GM12878 (cell line): Measurements from ENCODE around the gene GRIK5. TPM values are rescaled to one million over a fixed set of nuclear protein-coding genes. Genes with fewer than 3 reads are reported as not detected.

Experiments used
- BHLHE40 ChIP-seq, 2 experiments: fragments of 450-650 bp in 1 of 2; IDR thresholded peaks; 2 replicates each; pipeline ENCODE4 v1.6.1; 2011 to 2017; ENCODE audit warnings: low read depth in 2 of 2, borderline replicate concordance in 1 of 2, improper control_type of control experiment in 1 of 2, low read length in 1 of 2, mild to moderate bottlenecking in 1 of 2
- EP300 ChIP-seq, 2 experiments: fragments of 150-350 bp in 1 of 2; IDR thresholded peaks; 2 replicates each; pipeline ENCODE4 v1.6.1; 2011 to 2012; ENCODE audit warnings: low read depth in 2 of 2, low read length in 2 of 2, borderline replicate concordance in 1 of 2, improper control_type of control experiment in 1 of 2, inconsistent platforms in 1 of 2; ENCODE audit not compliant: control insufficient read depth in 1 of 2
- FOXK2 ChIP-seq: fragments of 450-650 bp; IDR thresholded peaks from 2 replicates; pipeline ENCODE4 v1.6.1; 2017; ENCODE audit warnings: mild to moderate bottlenecking, moderate library complexity
- FOXM1 ChIP-seq: IDR thresholded peaks from 2 replicates; pipeline ENCODE4 v1.6.1; 2012; ENCODE audit warnings: low read depth, mild to moderate bottlenecking, inconsistent platforms, low read length, moderate library complexity
- NFIC ChIP-seq: IDR thresholded peaks from 2 replicates; pipeline ENCODE4 v1.6.1; 2012; ENCODE audit warnings: low read depth, mild to moderate bottlenecking, inconsistent platforms, low read length, moderate library complexity
- NR2C1 ChIP-seq: fragments of 450-650 bp; IDR thresholded peaks from 2 replicates; pipeline ENCODE4 v1.6.1; 2017; ENCODE audit warnings: antibody characterized with exemption, mild to moderate bottlenecking, moderate library complexity
- PAX5 ChIP-seq: IDR thresholded peaks from 2 replicates; pipeline ENCODE4 v1.6.1; 2011; ENCODE audit warnings: low read depth, low read length, borderline replicate concordance
- RCOR1 ChIP-seq: conservative IDR thresholded peaks from 2 replicates; pipeline ENCODE4 v1.6.1; 2012; ENCODE audit warnings: low read depth, low read length, improper control_type of control experiment
- SMARCA5 ChIP-seq: fragments of 450-650 bp; IDR thresholded peaks from 2 replicates; pipeline ENCODE4 v1.6.1; 2017; ENCODE audit warnings: mild to moderate bottlenecking
- SP1 ChIP-seq: IDR thresholded peaks from one replicate; pipeline ENCODE4 v1.6.1; 2011; ENCODE audit warnings: low read depth, low read length
- ZNF217 ChIP-seq: fragments of 450-650 bp; IDR thresholded peaks from 2 replicates; pipeline ENCODE4 v1.6.1; 2017; ENCODE audit warnings: antibody characterized with exemption, mild to moderate bottlenecking
- ZNF274 ChIP-seq: IDR thresholded peaks from one replicate; pipeline ENCODE4 v1.8.0; 2011; ENCODE audit not compliant: insufficient read length, insufficient read depth
- polyA plus RNA-seq, 11 experiments: library from polyadenylated mRNA; depleted of rRNA in 4 of 11; unstranded in 6 of 11; stranded (reverse) in 5 of 11; fragments of >200 nt; fragmentation: Nextera tagmentation in 4 of 11; fragmentation: Illumina TruSeq in 1 of 11; extraction: Ambion mirVana in 4 of 11; extraction: Trizol in 1 of 11; gene quantifications; 1 replicate in 1 of 11; 2 replicates in 10 of 11; pipeline versions ENCODE4 v1.2.1 to v1.2.3, GENCODE V29; 2011 to 2016; ENCODE audit warnings: inconsistent platforms in 2 of 11, missing spikeins in 2 of 11, low read depth in 1 of 11
- total RNA-seq, 4 experiments: library from RNA; depleted of rRNA in 3 of 4; stranded (reverse); fragments of >200 nt in 3 of 4; fragmentation: Illumina TruSeq in 1 of 4; extraction: Trizol in 1 of 4; gene quantifications; 2 replicates each; pipeline versions ENCODE4 v1.2.1 to v1.2.3, GENCODE V29; 2013 to 2021
- TF ChIP-seq, protein P1 (sequence below): fragments of 450-650 bp; formaldehyde crosslinking; IDR thresholded peaks from 2 replicates; pipeline ENCODE4 v1.5.0; 2022; ENCODE audit warnings: mild to moderate bottlenecking, missing genetic modification characterization
- TF ChIP-seq, protein P2 (sequence below): fragments of 450-650 bp; IDR thresholded peaks from 2 replicates; pipeline ENCODE4 v1.6.1; 2016; ENCODE audit warnings: mild to moderate bottlenecking
- TF ChIP-seq, protein P3 (sequence below): fragments of 450-650 bp; IDR thresholded peaks from 2 replicates; pipeline ENCODE4 v1.6.1; 2016; ENCODE audit warnings: mild to moderate bottlenecking, moderate library complexity, borderline replicate concordance

Gene GRIK5
- total and polyA plus RNA-seq, 10 of the 15 experiments (the other 5 are each of a cell fraction or from before 2014, with no cell fraction given): 0.03 to 0.23 (median 0.07) TPM; not detected in 3

DNA sequence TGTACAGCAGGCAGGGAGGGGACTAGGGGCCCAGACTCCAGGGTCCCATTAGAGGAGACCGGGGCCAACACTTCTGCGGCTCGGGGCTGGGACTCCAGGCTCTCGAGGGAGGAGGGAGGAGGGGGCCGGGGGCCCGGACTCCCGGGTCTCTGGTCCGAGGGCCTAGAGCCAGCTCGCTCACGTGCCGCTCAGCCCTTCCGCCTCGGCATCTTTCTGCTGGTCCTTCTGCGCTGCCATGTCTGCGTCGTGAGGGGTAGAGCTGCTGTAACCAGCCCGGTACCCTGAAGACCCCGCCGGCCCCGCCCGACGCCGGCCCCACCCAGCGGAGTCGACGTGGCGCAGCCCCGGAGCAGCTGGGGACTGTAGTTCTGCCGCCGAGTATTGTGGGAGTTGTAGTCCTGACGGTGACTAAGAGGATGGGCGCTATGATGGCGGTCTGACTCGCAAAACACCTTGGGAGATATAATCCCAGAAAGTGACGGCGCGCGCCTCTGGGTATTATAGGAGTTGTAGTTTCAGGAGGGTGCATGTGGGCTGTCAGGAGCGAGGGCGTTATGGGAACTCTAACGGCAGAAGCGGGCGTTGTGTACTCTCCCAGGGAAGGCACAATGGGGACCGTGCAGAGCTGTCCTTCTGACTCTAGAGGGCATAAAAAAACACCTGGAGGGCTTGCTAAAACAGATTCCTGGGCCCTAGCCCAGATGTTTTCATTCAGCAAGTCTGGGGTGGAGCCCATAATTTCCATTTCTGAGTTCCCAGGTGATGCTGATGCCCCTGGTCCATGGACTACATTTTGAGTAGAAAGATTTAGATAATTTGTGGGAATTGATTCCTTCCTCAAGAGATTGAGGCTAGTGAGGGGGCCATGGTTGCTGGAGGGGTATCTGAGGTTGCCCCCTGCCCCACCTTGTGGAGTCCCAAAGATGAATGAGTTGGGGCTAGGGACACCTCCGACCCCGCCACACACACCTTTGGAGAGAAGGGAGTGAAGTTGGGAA, 110.7 kb downstream of the GRIK5 start, which contains the start of gene RABAC1 (continued):
- TF ChIP-seq, protein P1, sequence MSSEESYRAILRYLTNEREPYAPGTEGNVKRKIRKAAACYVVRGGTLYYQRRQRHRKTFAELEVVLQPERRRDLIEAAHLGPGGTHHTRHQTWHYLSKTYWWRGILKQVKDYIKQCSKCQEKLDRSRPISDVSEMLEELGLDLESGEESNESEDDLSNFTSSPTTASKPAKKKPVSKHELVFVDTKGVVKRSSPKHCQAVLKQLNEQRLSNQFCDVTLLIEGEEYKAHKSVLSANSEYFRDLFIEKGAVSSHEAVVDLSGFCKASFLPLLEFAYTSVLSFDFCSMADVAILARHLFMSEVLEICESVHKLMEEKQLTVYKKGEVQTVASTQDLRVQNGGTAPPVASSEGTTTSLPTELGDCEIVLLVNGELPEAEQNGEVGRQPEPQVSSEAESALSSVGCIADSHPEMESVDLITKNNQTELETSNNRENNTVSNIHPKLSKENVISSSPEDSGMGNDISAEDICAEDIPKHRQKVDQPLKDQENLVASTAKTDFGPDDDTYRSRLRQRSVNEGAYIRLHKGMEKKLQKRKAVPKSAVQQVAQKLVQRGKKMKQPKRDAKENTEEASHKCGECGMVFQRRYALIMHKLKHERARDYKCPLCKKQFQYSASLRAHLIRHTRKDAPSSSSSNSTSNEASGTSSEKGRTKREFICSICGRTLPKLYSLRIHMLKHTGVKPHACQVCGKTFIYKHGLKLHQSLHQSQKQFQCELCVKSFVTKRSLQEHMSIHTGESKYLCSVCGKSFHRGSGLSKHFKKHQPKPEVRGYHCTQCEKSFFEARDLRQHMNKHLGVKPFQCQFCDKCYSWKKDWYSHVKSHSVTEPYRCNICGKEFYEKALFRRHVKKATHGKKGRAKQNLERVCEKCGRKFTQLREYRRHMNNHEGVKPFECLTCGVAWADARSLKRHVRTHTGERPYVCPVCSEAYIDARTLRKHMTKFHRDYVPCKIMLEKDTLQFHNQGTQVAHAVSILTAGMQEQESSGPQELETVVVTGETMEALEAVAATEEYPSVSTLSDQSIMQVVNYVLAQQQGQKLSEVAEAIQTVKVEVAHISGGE (CRISPR knock-in tag): no peak
- TF ChIP-seq FOXM1 (no peak), NFIC (no peak), FOXK2 (no peak), ZNF217 (peak; percentile 23; the same call in 1 of the 2 replicates), NR2C1 (no peak; the same call in 1 of the 2 replicates), BHLHE40 (IDR thresholded peaks at IDR 0.05; ENCODE audit: borderline replicate concordance in 1 of 2, low read depth in 2 of 2, low read length in 1 of 2) (peak; percentile 62 to 89), ZNF274 (no peak), PAX5 (no peak), SP1 (peak; percentile 40), SMARCA5 (peak; percentile 35; the same call in 1 of the 2 replicates), RCOR1 (no peak), EP300 (IDR thresholded peaks at IDR 0.05; ENCODE audit: borderline replicate concordance in 1 of 2, control insufficient read depth in 1 of 2, low read depth in 2 of 2, low read length in 2 of 2) (no peak)
- TF ChIP-seq, protein P2, sequence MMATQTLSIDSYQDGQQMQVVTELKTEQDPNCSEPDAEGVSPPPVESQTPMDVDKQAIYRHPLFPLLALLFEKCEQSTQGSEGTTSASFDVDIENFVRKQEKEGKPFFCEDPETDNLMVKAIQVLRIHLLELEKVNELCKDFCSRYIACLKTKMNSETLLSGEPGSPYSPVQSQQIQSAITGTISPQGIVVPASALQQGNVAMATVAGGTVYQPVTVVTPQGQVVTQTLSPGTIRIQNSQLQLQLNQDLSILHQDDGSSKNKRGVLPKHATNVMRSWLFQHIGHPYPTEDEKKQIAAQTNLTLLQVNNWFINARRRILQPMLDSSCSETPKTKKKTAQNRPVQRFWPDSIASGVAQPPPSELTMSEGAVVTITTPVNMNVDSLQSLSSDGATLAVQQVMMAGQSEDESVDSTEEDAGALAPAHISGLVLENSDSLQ: peak; percentile 48
- TF ChIP-seq, protein P3, sequence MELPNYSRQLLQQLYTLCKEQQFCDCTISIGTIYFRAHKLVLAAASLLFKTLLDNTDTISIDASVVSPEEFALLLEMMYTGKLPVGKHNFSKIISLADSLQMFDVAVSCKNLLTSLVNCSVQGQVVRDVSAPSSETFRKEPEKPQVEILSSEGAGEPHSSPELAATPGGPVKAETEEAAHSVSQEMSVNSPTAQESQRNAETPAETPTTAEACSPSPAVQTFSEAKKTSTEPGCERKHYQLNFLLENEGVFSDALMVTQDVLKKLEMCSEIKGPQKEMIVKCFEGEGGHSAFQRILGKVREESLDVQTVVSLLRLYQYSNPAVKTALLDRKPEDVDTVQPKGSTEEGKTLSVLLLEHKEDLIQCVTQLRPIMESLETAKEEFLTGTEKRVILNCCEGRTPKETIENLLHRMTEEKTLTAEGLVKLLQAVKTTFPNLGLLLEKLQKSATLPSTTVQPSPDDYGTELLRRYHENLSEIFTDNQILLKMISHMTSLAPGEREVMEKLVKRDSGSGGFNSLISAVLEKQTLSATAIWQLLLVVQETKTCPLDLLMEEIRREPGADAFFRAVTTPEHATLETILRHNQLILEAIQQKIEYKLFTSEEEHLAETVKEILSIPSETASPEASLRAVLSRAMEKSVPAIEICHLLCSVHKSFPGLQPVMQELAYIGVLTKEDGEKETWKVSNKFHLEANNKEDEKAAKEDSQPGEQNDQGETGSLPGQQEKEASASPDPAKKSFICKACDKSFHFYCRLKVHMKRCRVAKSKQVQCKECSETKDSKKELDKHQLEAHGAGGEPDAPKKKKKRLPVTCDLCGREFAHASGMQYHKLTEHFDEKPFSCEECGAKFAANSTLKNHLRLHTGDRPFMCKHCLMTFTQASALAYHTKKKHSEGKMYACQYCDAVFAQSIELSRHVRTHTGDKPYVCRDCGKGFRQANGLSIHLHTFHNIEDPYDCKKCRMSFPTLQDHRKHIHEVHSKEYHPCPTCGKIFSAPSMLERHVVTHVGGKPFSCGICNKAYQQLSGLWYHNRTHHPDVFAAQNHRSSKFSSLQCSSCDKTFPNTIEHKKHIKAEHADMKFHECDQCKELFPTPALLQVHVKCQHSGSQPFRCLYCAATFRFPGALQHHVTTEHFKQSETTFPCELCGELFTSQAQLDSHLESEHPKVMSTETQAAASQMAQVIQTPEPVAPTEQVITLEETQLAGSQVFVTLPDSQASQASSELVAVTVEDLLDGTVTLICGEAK: no peak; the same call in 1 of the 2 replicates
